ENCODE results near the gene DNAJB14. TPM values are rescaled to one million over a fixed set of nuclear protein-coding genes. Genes with fewer than 3 reads are reported as not detected.

Gene DNAJB14
- total and polyA plus RNA-seq, 2 donors (not counting 3 experiments of a cell fraction or from before 2014, with no cell fraction given) = 9.2 to 56.7 TPM

DNA sequence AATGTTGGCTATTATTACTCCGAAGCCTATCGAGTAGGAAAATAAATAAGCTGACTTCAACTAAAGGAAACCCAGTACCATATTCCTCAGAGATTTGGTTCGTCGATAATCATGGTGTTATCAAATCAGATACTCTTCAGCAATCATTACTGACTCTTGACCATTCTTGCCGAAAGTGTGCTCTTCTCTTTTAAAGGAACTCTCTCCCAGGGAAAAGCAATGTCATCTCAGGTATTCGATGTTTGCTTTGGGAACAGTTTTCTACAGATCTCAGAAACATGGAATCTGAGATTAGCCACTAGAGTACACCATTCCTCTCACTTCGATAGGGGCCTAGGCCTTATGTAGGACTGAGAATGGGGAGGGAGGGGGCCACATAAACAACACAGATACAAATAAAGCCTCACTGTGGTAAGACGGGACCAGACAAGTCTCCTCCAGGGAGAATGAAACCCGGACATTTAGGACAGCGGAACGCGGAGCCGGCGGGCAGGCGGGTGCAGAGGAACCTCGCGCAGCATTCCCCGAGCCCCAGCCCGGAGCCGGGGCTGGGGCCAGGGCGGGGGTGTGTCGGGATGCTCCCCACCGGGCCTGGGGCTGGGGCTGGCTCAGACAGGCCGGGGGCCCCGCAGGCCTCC, 581 bp downstream of the DNAJB14 start:
- Histone ChIP-seq H3K9me1 (replicated peaks; ENCODE audit: control insufficient read depth, extremely low read depth, insufficient read depth, low read length) (no peaks in the 10 kb centered on the region), H3K36me3 (ENCODE audit: control insufficient read depth in 2 of 2, extremely low read depth in 1 of 2, insufficient read depth in 2 of 2, low read length in 2 of 2) (peaks cover 0 to 4% of the 10 kb centered on the region in 2 experiments), H3K9me3 (replicated peaks; ENCODE audit: control insufficient read depth, insufficient read depth, low read length) (no peaks in the 10 kb centered on the region), H3K4me2 (ENCODE audit: insufficient read depth, low read length) (peak overlapping the region; percentile 100), H4K20me1 (replicated peaks; ENCODE audit: control insufficient read depth, extremely low read depth, insufficient read depth, low read length) (no peaks in the 10 kb centered on the region), H3K4me3 (replicated peaks in 1 of 3; ENCODE audit: insufficient read depth in 1 of 3, low read depth in 1 of 3, low read length in 3 of 3) (peak overlapping the region; percentile 93 to 99 (median 97)), H3K4me1 (ENCODE audit: control insufficient read depth, extremely low read depth, insufficient read depth, low read length) (peaks cover 40% of the 10 kb centered on the region), H3K9ac (replicated peaks; ENCODE audit: extremely low read depth, insufficient read depth, low read length) (peak overlapping the region; percentile 83), H3K27ac (ENCODE audit: insufficient read depth, low read depth, low read length) (peak overlapping the region; percentile 70), H2AFZ (ENCODE audit: low read depth, low read length) (peak overlapping the region; percentile 63), H3K27me3 (ENCODE audit: control insufficient read depth in 2 of 2, insufficient read depth in 2 of 2, low read length in 2 of 2) (no peaks in the 10 kb centered on the region), H3K79me2 (ENCODE audit: control insufficient read depth, insufficient read depth, low read length) (peaks cover 78% of the 10 kb centered on the region)
- CTCF ChIA-PET = interaction anchor here (1.0 to 4.1 kb wide), 5 partner anchors 14 to 382 kb away, joined by 3 to 55 read pairs (median 5); partner anchors contain the start of genes LAMTOR3 and TRMT10A
- dilution Hi-C loops (cut with MboI; ENCODE audit: extremely low pct_ligation_motif_present, low sequenced_read_pairs) (no loop called here), intact Hi-C loops (cut with micrococcal nuclease) (loop anchor here (5.0 to 10.0 kb wide), 2 partner anchors 571 to 1079 kb away; partner anchors contain the start of gene EMCN)
- TSS peak; percentile 2 for BruUV-seq (replicated peaks)
- POLR2A ChIA-PET = interaction anchor here (1.4 kb wide), 1 partner anchor 52 kb away, joined by 4 read pairs; the partner anchor contains the start of gene LAMTOR3
- DNase-seq (ENCODE audit: low read depth, low spot score) (peak; percentile 49), FAIRE-seq (no peak)
- TF ChIP-seq EZH2 (IDR thresholded peaks at IDR 0.05; ENCODE audit: borderline replicate concordance, low read depth, low read length, severe bottlenecking) (no peak), POLR2A (IDR thresholded peaks at IDR 0.05; ENCODE audit: low read depth, low read length) (peak; percentile 10)

DNA sequence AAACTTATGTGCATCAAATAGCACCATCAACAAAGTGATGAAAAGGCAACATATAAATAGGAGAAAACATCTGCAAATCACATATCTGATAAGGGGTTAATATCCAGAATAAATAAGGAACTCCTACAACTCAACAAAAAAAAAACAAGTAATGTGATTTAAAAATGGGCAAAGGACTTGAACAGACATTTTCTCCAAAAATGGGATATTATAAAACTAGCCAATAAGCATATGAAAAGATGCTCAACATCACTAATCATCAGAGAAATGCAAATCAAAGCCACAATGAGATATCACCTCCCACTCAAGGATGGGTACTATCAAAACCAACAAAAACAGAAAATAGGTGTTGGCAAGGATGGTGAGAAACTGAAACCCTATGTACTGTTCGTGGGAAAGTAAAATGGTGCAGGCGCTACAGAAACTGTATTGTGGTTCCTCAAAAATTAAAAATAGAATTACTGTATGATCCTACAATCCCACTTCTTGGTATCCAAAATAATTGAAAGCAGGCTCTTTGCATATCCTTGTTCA, 2.4 kb downstream of the DNAJB14 start:
- BruUV-seq (replicated peaks) = no TSS peak
- ChIA-PET POLR2A (no interaction called here), CTCF (no interaction called here)
- FAIRE-seq = no peak
- Histone ChIP-seq H3K4me2 (ENCODE audit: insufficient read depth, low read length) (no peak overlapping the region), H3K9me1 (replicated peaks; ENCODE audit: control insufficient read depth, extremely low read depth, insufficient read depth, low read length) (no peaks in the 10 kb centered on the region), H3K27me3 (ENCODE audit: control insufficient read depth in 2 of 2, insufficient read depth in 2 of 2, low read length in 2 of 2) (no peaks in the 10 kb centered on the region), H3K9ac (replicated peaks; ENCODE audit: extremely low read depth, insufficient read depth, low read length) (no peak overlapping the region), H3K27ac (ENCODE audit: insufficient read depth, low read depth, low read length) (no peak overlapping the region), H2AFZ (ENCODE audit: low read depth, low read length) (no peak overlapping the region), H3K4me1 (ENCODE audit: control insufficient read depth, extremely low read depth, insufficient read depth, low read length) (peaks cover 38% of the 10 kb centered on the region), H3K9me3 (replicated peaks; ENCODE audit: control insufficient read depth, insufficient read depth, low read length) (no peaks in the 10 kb centered on the region), H3K4me3 (replicated peaks in 1 of 3; ENCODE audit: insufficient read depth in 1 of 3, low read depth in 1 of 3, low read length in 3 of 3) (no peak overlapping the region), H4K20me1 (replicated peaks; ENCODE audit: control insufficient read depth, extremely low read depth, insufficient read depth, low read length) (no peaks in the 10 kb centered on the region), H3K79me2 (ENCODE audit: control insufficient read depth, insufficient read depth, low read length) (peaks cover 82% of the 10 kb centered on the region), H3K36me3 (ENCODE audit: control insufficient read depth in 2 of 2, extremely low read depth in 1 of 2, insufficient read depth in 2 of 2, low read length in 2 of 2) (peaks cover 0 to 4% of the 10 kb centered on the region in 2 experiments)
- dilution Hi-C loops (cut with MboI; ENCODE audit: extremely low pct_ligation_motif_present, low sequenced_read_pairs) = no loop called here
- intact Hi-C loops (cut with micrococcal nuclease) = loop anchor here (10.0 kb wide), 1 partner anchor 1081 kb away; no protein-coding TSS in a partner anchor
- DNase-seq (ENCODE audit: low read depth, low spot score) = no peak
- TF ChIP-seq GATA2 (IDR thresholded peaks at IDR 0.05; ENCODE audit: insufficient read depth, insufficient read length, low read depth, low read length) = no peak
- no peak for TF ChIP-seq CTCF (IDR thresholded peaks at IDR 0.05; ENCODE audit: extremely low read depth in 1 of 2, insufficient read depth in 1 of 2, low read depth in 1 of 2, low read length in 2 of 2)
- TF ChIP-seq POLR2A (IDR thresholded peaks at IDR 0.05; ENCODE audit: low read depth, low read length) = no peak
- TF ChIP-seq POLR2AphosphoS5 (IDR thresholded peaks at IDR 0.05; ENCODE audit: insufficient read depth, low read depth, low read length) = no peak
- TF ChIP-seq MAX (IDR thresholded peaks at IDR 0.05; ENCODE audit: insufficient read depth, insufficient read length) = no peak
- TF ChIP-seq FOS (IDR thresholded peaks at IDR 0.05; ENCODE audit: borderline replicate concordance, insufficient read depth, low read length) = no peak
- no peak for TF ChIP-seq JUN (IDR thresholded peaks at IDR 0.05; ENCODE audit: borderline replicate concordance, insufficient read depth, insufficient read length, low read depth)
- TF ChIP-seq EZH2 (IDR thresholded peaks at IDR 0.05; ENCODE audit: borderline replicate concordance, low read depth, low read length, severe bottlenecking) = no peak
- no peak for TF ChIP-seq MYC (IDR thresholded peaks at IDR 0.05; ENCODE audit: low read depth, low read length)

Measured in endothelial cell of umbilical vein (primary cell).